HepG2 (cell line): Measurements from ENCODE around the gene NFE2L1. TPM values are rescaled to one million over a fixed set of nuclear protein-coding genes. Genes with fewer than 3 reads are reported as not detected.

ENCODE experiments used
- ARNTL ChIP-seq: sonication (generic); formaldehyde crosslinking; IDR thresholded peaks from 2 replicates; pipeline ENCODE4 v1.4.0; 2020; ENCODE audit warnings: mild to moderate bottlenecking, missing genetic modification reagents
- CBX5 ChIP-seq: sonication (generic); formaldehyde crosslinking; IDR thresholded peaks from 2 replicates; pipeline ENCODE4 v1.4.0; 2020; ENCODE audit warnings: missing genetic modification reagents, borderline replicate concordance
- HMGA1 ChIP-seq: sonication (generic); formaldehyde crosslinking; conservative IDR thresholded peaks from 2 replicates; pipeline ENCODE4 v1.4.0; 2020; ENCODE audit warnings: missing genetic modification reagents
- KIAA2018 ChIP-seq: sonication (generic); formaldehyde crosslinking; IDR thresholded peaks from 2 replicates; pipeline ENCODE4 v1.5.0; 2020; ENCODE audit warnings: mild to moderate bottlenecking, missing genetic modification reagents, borderline replicate concordance
- ONECUT2 ChIP-seq: sonication (generic); formaldehyde crosslinking; IDR thresholded peaks from 2 replicates; pipeline ENCODE4 v1.4.0; 2020; ENCODE audit warnings: missing genetic modification reagents
- SNAPC2 ChIP-seq: sonication (generic); formaldehyde crosslinking; IDR thresholded peaks from 2 replicates; pipeline ENCODE4 v1.8.1; 2022; ENCODE audit warnings: mild to moderate bottlenecking, missing genetic modification reagents
- TOE1 ChIP-seq: sonication (generic); formaldehyde crosslinking; IDR thresholded peaks from 2 replicates; pipeline ENCODE4 v1.4.0; 2020; ENCODE audit warnings: mild to moderate bottlenecking, missing genetic modification reagents
- ZBED4 ChIP-seq: sonication (generic); formaldehyde crosslinking; IDR thresholded peaks from 2 replicates; pipeline ENCODE4 v1.4.0; 2020; ENCODE audit warnings: missing genetic modification reagents, borderline replicate concordance
- ZBTB34 ChIP-seq: sonication (generic); formaldehyde crosslinking; IDR thresholded peaks from 2 replicates; pipeline ENCODE4 v1.8.0; 2022; ENCODE audit warnings: mild to moderate bottlenecking, missing genetic modification reagents
- ZNF331 ChIP-seq: sonication (generic); formaldehyde crosslinking; IDR thresholded peaks from 2 replicates; pipeline ENCODE4 v1.4.0; 2020; ENCODE audit warnings: missing genetic modification reagents
- ZNF512B ChIP-seq: sonication (generic); formaldehyde crosslinking; IDR thresholded peaks from 2 replicates; pipeline ENCODE4 v1.5.1; 2020; ENCODE audit warnings: missing genetic modification reagents, mild to moderate bottlenecking, borderline replicate concordance
- polyA plus RNA-seq, 8 experiments: library from polyadenylated mRNA; depleted of rRNA in 3 of 8; stranded (reverse) in 7 of 8; unstranded in 1 of 8; fragments of >200 nt; fragmentation: Illumina TruSeq in 4 of 8; extraction: Trizol in 4 of 8; gene quantifications; 2 replicates each; pipeline versions ENCODE4 v1.2.1 to v1.2.3, GENCODE V29; 2011 to 2016; ENCODE audit warnings: low read depth in 4 of 8, missing spikeins in 1 of 8, mixed read lengths in 1 of 8; ENCODE audit not compliant: insufficient read depth in 1 of 8
- total RNA-seq, 5 experiments: library from RNA; depleted of rRNA; stranded (reverse); fragments of >200 nt; fragmentation: Illumina TruSeq; extraction: Trizol; gene quantifications; 2 replicates each; pipeline ENCODE4 v1.2.3, GENCODE V29; 2016; ENCODE audit warnings: low read depth in 1 of 5

Gene NFE2L1
- total and polyA plus RNA-seq, 2 of the 13 experiments (the other 11 are each of a cell fraction or from before 2014, with no cell fraction given): 67.0 to 234 TPM

DNA sequence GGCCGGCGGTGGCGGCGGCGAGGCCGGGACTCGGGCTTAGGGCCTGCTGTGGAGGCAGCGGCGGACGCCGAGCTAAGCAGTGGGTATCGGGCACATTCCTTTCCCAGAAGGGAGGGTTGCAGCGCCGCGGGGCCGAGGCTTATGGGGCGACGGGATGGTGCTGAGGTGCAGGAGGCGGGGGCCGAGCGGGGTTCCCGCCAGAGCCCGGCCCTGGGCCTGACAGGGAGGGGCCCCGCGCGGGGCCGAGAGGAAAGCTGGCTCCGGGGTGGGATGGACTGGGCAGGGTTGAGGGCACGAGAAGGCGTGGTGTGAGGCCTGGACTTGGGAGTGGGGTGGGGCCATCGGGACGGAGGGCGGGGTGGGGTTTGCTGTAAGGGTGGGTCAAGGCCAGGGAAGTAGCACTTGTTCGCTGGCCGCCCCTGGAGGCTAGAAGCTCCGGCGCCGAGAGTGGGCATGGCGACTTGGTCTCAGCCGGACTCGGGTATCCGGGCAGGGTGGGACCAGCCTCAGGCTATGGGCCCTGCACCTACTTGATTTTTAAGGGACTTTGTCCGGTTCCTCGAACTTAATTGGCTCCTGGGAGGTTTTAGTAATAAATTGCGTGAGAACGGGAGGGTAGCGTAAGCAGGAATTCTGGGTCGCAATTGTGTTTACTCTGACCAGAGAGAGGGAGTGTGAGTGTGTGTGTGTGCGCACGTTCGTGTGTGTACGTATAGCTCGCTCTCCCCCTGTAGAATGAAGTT lies 396 bp downstream of the NFE2L1 start (continued):
- 0 out of 2 replicates have a peak, but pooled peaks have one; percentile 32 for TF ChIP-seq TOE1 (CRISPR knock-in tag)
- 0 out of 2 replicates have a peak, but pooled peaks have one; percentile 55 for TF ChIP-seq KIAA2018
- peak; percentile 20; the same call in 1 of the 2 replicates for TF ChIP-seq ONECUT2
- TF ChIP-seq CBX5 (CRISPR knock-in tag): peak; percentile 4; the same call in 1 of the 2 replicates
- peak; percentile 30; the same call in 1 of the 2 replicates for TF ChIP-seq SNAPC2 (CRISPR knock-in tag)
- TF ChIP-seq ZBED4 (CRISPR knock-in tag): peak; percentile 73; the same call in 1 of the 2 replicates
- TF ChIP-seq ZNF512B (CRISPR knock-in tag): 0 out of 2 replicates have a peak, but pooled peaks have one; percentile 48
- no peak for TF ChIP-seq HMGA1 (CRISPR knock-in tag)
- no peak for TF ChIP-seq ZBTB34 (CRISPR knock-in tag)
- no peak; the same call in none of the 2 replicates for TF ChIP-seq ARNTL (CRISPR knock-in tag)
- peak; percentile 37 for TF ChIP-seq ZNF331
